D721Med (cell line): ENCODE measurements around the gene MBOAT1.
"Not testable (repeated sequence)": the region's sequence is repeated elsewhere in the genome, so short reads cannot be mapped to it uniquely, and the experiment has no call there.

Source experiments
- DNase-seq: peaks from one replicate; pipeline ENCODE4 v3.0.0; 2011; ENCODE audit warnings: low spot score; ENCODE audit not compliant: insufficient read length
- FAIRE-seq: peaks from 2 replicates; lab custom pipeline; 2011; peaks lifted over from hg19 to GRCh38; lab: Jason Lieb, UNC
- TF ChIP-seq, protein P1 (sequence below): IDR thresholded peaks from 2 replicates; pipeline ENCODE4 v1.5.1; 2012; ENCODE audit warnings: mild to moderate bottlenecking, control low read depth; ENCODE audit not compliant: insufficient read depth; ENCODE audit errors: missing control alignments

The MBOAT1 gene

DNA sequence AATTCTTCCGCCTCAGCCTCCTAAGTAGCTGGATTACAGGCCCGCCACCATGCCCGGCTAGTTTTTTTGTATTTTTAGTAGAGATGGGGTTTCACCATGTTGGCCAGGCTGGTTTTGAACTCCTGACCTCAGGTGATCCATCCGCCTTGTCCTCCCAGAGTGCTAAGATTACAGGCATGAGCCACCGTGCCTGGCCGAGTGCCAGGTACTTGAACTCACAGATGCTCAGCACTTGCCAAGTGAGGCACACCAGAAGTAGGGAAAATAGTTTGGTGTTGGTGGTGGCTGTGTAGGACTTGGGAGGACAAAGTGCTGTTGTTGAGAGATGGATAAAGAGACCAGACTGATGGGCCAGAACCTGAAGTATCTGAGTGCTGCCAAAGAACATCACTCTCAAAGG, 40.0 kb upstream of the MBOAT1 start:
- no peak for FAIRE-seq
- DNase-seq: no peak
- TF ChIP-seq, protein P1, sequence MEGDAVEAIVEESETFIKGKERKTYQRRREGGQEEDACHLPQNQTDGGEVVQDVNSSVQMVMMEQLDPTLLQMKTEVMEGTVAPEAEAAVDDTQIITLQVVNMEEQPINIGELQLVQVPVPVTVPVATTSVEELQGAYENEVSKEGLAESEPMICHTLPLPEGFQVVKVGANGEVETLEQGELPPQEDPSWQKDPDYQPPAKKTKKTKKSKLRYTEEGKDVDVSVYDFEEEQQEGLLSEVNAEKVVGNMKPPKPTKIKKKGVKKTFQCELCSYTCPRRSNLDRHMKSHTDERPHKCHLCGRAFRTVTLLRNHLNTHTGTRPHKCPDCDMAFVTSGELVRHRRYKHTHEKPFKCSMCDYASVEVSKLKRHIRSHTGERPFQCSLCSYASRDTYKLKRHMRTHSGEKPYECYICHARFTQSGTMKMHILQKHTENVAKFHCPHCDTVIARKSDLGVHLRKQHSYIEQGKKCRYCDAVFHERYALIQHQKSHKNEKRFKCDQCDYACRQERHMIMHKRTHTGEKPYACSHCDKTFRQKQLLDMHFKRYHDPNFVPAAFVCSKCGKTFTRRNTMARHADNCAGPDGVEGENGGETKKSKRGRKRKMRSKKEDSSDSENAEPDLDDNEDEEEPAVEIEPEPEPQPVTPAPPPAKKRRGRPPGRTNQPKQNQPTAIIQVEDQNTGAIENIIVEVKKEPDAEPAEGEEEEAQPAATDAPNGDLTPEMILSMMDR: no peak

DNA sequence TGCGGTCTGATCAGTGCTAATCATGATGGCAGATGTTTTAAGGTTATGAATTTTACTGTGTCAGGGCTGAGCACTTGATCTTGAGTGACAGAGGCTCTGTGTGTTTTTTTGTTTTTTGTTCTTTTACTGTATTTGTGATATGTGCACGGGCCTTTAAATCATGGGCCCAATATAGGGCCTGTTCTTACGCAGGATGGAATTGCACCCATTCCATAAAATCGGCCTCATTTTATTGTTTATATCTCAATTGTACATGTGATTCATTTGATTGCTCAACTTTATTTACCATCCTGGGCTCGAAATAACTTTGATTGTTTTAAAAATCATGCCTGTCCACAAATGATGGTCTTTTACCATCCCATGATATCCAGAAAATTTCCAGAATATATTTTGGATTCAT, 39.3 kb upstream of the MBOAT1 start:
- TF ChIP-seq, protein P1: no peak
- FAIRE-seq: no peak
- no peak for DNase-seq

DNA sequence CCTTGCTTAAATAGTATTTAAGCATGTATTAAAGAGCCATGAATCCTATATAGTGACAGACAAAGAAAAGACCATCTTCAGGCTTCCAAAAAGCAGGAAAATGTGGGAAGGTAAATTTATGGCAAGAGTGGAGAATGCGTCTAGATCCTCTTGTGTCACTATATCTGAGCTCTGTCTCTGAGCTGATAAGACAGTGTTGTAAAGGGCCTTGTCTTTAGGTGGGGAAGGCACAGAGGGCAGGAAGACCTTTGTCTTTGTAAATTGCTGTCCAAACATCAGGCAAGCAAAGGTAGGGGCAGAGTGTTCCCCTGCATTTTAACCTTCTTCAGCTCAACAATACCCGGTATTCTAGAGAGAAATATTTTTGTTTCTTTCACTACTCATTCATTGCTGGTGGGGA, 33.9 kb upstream of the MBOAT1 start:
- FAIRE-seq (no peak), DNase-seq (no peak)
- TF ChIP-seq, protein P1: no peak

DNA sequence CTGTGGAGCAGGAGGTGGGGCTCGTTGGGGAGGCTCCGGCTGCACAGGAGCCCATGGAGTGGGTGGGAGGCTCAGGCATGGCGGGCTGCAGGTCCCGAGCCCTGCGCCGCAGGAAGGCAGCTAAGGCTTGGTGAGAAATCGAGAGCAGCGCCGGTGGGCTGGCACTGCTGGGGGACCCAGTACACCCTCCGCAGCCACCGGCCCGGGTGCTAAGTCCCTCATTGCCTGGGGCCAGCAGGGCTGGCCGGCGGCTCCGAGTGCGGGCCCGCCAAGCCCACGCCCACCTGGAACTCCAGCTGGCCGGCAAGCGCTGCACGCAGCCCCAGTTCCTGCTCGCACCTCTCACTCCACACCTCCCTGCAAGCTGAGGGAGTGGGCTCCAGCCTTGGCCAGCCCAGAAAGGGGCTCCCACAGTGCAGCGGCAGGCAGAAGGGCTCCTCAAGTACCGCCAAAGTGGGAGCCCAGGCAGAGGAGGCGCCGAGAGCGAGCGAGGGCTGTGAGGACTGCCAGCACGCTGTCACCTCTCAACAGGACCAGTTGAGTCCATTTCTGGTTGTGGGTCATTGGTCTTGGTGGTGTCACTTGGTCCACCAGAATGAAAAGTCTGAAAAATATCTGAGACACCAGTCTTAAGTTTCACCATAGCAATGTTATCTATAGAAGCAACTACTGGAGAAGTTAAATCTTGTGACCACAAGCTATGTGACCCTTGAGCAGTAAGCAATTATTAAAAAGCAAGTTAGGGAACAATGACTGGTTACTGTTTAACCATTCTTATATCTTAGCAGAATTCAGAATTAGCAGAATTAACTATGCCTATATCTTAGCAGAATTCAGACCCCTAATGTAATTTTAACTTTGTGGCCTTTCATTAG, 32.8 kb upstream of the MBOAT1 start:
- DNase-seq, FAIRE-seq: not testable (repeated sequence)

DNA sequence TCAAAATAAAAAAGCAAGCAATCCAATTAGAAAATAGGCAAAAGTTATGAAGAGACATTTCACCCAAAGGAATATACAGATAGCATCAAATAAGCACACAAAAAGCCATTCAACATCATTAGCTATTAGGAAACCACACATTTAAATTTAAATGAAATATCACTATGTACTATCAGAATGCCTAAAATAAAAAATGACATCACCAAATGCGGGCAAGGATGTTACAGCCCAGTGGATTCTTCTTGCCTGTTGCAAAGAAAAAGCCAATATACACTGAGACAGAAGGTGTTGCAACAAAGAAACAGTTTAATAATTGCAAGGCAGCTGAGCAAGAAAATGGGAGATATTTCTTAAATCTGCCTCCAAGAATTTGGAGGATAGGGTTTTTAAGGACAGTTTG, 31.0 kb upstream of the MBOAT1 start:
- FAIRE-seq: no peak
- TF ChIP-seq, protein P1: no peak

DNA sequence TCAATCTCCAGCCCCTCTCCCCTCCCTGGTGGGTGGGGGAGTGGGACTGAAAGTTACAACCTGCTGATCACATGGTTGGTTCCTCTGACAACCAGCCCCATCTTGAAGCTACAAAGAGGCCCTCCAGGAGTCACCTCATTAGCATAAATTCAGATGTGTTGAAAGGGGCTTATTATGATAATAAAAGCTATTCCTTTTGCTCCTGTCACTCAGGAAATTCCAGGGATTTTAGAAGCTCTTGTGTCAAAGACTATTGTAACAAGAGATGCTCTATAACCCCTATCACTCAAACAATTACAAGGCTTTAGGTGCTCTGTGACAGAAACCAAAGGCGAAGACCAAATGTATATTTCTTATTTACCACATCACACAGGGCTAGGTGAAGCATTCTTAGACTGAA, 30.1 kb upstream of the MBOAT1 start:
- DNase-seq (no peak), FAIRE-seq (no peak)
- TF ChIP-seq, protein P1: no peak

More for the DNA sequence above, 31.0 kb upstream of the MBOAT1 start:
- DNase-seq: no peak

DNA sequence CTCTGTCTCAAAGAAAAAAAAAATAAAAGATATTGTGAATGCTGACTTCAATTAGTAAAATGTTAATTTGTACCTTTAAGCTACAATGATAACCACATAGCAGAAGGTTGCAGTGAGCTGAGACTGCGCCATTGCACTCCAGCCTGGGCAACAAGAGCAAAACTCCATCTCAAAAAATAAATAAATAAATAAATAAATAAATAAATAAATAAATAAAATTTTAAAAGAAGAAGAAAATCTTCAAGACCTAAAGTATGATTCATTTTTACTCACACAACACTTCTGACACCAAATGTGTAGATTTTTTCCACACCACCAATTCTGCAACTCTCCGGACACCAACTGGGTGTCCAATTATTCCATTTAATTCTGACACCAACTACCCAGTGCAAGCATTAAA, 28.8 kb upstream of the MBOAT1 start:
- TF ChIP-seq, protein P1: no peak
- no peak for DNase-seq
- FAIRE-seq: no peak
